Erythroblast (primary cell): ENCODE measurements around the gene AR.

ENCODE experiments used
- GATA1 ChIP-seq: IDR thresholded peaks from 2 replicates; pipeline ENCODE4 v1.6.1; 2011; ENCODE audit warnings: low read depth, mild to moderate bottlenecking, control low read depth, low read length, moderate library complexity
- POLR2A ChIP-seq: IDR thresholded peaks from 2 replicates; pipeline ENCODE4 v1.6.1; 2011; ENCODE audit warnings: mild to moderate bottlenecking, low read length

GRCh38 chrX:67607466-67607865 lies 63.6 kb downstream of the AR start:
- no peak for TF ChIP-seq POLR2A
- TF ChIP-seq GATA1, result no peak
